GM08714 (cell line): ENCODE results near the gene PPIL4.

Experiments used
- H3K4me3 ChIP-seq: fragments of 200-500 bp; sonication (Bioruptor generic); 2 replicates; pipeline ENCODE4 v1.5.1; 2014; ENCODE audit warnings: mild to moderate bottlenecking, low read length, inconsistent platforms
- ZNF274 ChIP-seq: IDR thresholded peaks from 2 replicates; pipeline ENCODE4 v1.6.1; 2012; ENCODE audit warnings: mild to moderate bottlenecking, low read depth, low read length

Gene PPIL4

DNA sequence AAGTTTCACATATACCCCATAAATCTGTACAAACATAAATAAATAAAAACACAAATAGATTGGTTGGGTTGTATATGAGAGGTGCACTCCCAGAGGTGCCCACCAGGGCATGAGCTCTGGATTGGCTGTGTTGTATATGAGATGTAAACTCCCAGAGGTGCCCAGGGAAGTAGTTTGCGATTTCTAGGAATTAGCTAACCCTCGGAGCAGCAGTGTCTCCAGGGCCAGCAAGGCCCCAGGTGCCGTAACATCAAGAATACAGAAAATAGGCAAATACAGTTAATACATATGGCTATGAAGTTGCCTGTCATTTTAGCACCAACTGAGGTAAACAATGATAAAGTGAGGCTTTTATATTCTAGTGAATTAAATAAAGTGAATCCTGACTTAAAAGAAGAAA is 14.9 kb upstream of the PPIL4 start:
- no peak for TF ChIP-seq ZNF274
- no peak overlapping the region for H3K4me3 ChIP-seq

DNA sequence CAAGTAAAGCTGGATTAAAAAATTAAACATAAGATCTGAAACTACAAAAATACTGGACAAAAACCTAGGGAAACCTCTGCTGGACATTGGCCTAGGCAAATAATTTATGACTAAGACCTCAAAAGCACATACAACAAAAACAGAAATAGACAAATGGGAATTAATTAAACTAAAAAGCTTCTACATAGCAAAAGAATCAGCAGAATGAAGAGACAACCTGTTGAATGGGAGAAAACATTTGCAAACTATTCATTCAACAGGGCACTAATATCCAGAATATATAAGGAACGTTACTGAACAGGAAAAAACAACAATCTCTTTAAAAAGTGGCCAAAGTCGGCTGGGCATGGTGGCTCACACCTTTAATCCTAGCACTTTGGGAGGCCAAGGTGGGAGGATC is 13.5 kb upstream of the PPIL4 start:
- H3K4me3 ChIP-seq = no peak overlapping the region

DNA sequence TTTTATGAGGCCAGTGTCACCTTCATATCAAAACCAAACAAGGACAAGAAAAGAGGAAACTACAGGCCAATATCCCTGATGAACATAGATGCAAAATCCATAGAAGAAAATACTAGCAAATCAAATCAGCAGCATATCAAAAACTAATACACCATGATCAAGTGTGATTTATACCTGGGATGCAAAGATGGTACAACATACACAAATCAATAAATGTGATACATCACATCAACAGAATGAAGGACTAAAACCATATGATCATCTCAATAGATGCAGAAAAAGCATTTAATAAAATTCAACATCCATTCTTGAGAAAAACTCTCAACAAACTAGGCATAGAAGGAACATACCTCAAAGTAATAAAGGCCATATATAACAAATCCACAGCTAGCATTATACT is 12.2 kb upstream of the PPIL4 start:
- no peak for TF ChIP-seq ZNF274
- no peak overlapping the region for H3K4me3 ChIP-seq

More for the DNA sequence above, 13.5 kb upstream of the PPIL4 start:
- no peak for TF ChIP-seq ZNF274

DNA sequence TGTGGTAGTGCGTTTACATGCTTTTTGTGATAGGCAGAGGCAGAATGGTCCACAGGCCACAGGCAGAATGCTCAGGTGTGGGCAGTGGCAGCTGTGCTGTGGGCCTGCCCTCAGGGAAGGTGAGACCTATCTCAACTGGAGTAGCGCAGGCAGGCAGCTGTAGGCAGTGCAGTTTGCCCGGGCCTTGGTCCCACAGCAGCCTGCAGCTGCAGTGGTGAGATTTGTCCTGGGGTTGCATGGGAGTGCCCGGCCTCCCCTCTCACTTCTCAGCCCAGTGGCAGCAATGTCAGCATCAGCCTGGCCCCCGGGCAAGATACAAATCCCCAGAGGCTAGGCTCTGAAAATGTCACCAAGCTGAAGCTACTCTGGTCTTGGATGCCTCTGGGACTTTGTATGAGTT is 6.1 kb upstream of the PPIL4 start:
- no peak overlapping the region for H3K4me3 ChIP-seq
- TF ChIP-seq ZNF274 = no peak

DNA sequence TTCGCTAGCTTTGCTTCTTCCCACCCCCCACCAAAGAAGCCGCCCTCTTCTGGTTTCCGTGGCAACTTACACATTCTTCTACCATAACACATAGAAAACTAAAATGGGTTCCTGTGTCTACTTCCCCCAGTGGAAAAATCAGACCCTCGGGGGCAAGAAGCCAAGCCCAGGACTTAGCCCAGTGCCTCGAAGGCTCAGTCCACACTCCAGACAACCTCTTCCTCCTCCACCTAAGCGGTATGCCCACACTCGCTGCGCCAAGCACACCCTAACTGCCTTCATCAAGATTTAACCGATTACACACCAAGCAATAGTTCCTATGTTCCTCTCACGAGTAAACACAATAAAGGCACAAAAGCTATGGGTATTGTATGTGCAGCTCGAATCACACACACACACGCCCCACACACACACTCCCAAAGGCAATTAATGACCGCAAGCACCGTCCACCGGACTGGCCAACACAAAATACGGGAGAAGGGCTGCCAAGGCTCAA is 537 bp downstream of the PPIL4 start:
- TF ChIP-seq ZNF274 = no peak
- H3K4me3 ChIP-seq = peak overlapping the region; percentile 97

DNA sequence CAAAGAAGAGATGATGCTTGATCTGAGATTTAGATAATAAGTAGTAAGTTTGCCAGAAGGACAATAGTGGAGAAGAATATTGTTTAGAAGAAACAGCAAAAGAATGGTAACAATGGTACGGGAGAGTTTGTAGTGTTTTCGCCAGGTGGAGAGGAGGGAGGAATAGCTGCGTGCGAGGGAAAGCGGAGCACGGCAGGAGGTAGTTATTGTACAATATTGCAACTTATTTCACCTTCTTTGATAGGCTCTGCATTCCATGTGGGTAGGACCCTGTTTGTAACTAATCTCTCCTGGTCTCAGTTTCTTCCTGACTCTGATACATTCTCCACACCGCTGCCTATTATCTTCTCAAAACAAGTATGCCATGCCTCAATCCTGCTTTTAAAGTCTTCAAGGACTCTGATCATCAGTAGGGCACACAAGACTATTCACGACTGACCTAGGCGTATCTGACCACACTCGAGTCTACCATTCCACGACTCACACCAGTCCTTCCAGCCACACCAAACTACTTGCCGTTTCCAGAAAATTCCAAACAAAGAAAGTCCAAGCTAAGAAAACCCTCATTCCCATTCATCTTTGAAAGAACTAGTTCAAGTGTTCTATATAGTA is 1.1 kb downstream of the PPIL4 start:
- no peak for TF ChIP-seq ZNF274
- H3K4me3 ChIP-seq = peak overlapping the region; percentile 97

DNA sequence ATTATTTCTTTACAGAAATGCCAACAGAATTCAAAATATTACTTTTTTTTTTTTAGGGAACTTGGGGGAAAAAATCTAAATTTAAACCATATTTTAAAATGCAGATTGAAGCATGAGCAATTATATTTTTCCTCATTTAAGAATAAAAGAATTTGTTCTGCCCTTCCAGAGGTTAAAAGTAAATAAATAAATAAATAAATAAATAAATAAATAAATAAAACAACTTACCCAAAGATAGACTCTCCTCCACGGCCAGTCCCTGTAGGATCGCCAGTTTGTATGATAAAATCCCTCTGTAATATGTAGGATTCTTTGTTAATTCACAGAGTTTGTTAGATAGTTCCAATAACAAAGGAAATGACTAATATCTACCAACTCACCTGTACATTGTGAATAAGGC is 4.7 kb downstream of the PPIL4 start:
- no peak for TF ChIP-seq ZNF274
- H3K4me3 ChIP-seq = no peak overlapping the region

DNA sequence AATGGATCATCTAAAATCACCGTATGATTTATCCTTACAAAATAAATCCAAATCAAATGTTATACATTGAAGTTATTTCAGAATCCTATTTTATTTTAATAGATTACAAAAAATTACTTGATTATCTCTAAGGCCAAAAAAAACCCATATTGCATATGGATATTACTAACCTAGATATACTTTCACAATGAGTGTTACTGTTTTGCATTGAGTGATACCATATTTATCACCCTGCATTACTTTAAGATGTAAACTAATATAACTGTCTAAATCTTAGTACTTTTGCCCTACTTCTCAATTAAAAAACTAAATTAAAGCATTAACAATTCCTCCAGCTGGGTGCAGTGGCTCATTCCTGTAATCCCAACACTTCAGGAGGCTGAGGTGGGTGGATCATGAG is 11.1 kb downstream of the PPIL4 start:
- no peak for TF ChIP-seq ZNF274
- H3K4me3 ChIP-seq = no peak overlapping the region

DNA sequence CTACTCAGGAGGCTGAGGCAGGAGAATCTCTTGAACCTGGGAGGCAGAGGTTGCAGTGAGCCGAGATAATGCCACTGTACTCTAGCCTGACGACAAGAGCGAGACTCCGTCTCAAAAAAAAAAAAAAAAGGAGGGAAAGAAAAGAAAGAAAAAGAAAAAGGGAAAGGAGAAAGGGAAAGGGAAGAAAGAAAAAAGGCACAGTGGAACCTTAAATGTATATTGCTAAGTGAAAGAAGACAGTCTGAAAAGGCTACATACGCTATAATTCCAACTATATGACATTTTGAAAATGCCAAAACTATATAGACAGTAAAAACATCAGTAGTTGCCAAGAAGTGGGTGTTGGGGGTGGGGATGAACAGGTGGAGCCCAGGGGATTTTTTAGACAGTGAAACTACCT is 16.2 kb downstream of the PPIL4 start:
- no peak for TF ChIP-seq ZNF274
- no peak overlapping the region for H3K4me3 ChIP-seq

DNA sequence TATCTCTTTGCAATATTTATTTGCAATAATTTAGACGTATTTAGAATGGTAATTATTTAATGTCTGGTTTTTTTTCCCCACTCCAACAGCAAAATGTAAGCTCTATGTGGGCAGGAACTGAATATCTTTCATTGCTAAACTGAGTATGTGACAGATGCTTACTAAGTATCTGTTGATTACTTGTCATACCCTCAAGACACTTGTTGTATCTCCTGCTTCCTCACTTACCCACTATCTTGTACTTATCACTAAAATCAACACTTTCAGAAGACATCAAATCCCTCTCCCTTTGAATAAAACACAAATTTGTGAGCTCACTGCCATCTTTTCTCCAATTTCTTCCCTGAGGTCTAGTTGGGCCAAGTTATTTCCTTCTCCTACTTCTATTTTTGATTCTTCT is 30.3 kb downstream of the PPIL4 start:
- no peak for TF ChIP-seq ZNF274
- no peak overlapping the region for H3K4me3 ChIP-seq

DNA sequence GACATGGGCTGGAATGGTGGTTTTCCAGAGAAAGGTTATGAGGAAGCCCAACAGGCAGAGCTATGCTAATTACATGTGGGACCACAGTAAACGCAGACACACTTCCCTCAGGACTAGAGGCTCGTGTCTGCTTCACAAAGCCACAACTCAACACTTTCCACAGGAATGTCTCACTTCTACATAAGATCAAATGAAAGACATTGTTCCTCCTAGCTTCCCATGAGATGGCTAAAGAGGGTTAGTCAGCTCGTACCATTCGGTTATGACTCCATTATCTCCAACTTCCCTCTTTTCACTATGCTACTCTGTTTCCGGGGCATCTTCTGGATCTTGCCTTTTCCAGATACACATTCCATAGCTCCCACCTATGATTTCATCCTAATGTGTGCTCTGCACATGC is 31.9 kb downstream of the PPIL4 start:
- H3K4me3 ChIP-seq = no peak overlapping the region
- no peak for TF ChIP-seq ZNF274

DNA sequence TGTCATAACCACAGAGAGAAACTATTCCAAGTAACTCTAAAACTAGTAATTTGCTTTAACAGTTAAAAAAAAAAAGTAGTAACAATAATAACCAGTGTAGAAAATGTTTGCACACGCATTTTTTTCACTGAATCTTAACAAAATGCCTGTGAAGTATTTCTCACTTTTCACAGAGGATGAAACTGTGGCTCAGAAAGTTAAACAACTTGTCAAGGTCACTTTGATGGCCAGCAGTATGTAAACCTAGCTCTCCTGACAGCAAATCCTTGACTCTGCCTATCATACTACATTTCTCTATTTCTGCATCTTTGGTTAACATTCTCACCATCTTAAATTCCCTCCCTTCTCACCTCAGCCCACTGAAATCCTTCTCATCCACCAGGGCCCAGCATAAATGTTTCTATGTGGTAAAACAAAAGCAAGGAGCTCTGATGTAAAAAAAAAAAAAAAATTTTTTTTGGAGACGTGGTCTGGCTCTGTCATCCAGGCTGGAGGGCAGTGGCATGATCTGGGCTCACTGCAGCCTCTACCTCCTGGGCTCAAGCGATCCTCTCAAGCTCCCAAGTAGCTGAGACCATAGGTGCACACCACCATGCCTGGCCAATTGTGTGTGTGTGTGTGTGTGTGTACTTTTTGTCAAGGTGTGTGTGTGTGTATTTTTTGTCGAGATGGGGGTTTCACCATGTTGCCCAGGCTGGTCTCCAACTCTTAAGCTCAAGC is 34.9 kb downstream of the PPIL4 start:
- no peak overlapping the region for H3K4me3 ChIP-seq
- TF ChIP-seq ZNF274 = no peak

DNA sequence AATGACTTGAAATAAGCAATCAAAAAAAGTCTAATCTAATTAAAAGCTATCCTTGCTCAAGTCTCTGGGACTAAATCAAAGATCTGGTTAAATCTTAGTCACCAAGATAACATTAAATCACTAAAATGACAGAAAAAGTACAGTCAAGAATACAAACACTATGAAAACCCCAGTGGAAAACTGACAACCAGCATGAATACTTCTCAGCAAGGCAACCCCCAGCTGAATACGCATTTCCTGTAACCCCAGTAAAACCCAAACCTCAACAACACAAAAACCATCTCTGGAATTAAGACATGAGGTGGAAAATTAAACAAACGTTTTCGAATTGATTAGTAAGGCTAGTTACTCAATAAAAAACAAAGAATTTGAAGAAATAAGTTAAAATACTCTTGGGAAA is 37.4 kb downstream of the PPIL4 start:
- H3K4me3 ChIP-seq = no peak overlapping the region
- no peak for TF ChIP-seq ZNF274

DNA sequence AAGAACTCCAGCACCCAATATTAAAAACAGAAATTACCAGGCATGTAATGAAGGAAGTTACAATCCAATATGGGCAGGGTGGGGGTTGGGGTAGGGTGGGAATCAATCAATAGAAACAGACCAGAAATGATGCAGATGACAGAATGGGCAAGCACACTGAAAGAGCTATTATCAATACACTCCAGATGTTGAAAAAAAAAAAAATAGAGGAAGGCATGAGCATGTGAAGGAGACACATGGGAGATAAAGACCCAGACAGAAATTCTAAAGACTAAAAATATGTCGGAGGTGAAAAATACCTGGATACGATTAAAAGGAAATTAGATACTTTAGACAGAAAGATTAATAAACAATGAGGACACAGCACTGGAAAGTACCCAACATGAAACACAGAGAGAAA is 42.0 kb downstream of the PPIL4 start:
- no peak overlapping the region for H3K4me3 ChIP-seq
- no peak for TF ChIP-seq ZNF274

DNA sequence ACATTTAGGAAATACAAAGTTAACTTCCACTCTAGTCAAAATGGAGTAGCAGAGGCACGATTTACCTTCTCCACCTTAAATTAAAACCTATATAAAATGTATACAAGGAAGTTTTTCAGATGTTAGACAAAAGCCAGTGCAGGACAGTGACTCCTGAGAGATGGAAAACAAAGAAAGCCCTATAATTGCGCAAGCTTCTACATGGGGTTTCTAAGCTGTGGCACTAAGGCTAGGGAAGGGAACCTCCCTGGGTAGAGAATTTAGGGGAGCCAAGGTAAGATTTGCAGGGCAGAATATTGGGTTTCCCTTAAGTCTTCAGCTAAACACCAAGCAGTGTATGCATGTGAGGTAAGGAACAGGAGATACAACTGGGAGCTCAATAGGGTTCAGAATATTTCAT is 42.6 kb downstream of the PPIL4 start:
- no peak for TF ChIP-seq ZNF274

DNA sequence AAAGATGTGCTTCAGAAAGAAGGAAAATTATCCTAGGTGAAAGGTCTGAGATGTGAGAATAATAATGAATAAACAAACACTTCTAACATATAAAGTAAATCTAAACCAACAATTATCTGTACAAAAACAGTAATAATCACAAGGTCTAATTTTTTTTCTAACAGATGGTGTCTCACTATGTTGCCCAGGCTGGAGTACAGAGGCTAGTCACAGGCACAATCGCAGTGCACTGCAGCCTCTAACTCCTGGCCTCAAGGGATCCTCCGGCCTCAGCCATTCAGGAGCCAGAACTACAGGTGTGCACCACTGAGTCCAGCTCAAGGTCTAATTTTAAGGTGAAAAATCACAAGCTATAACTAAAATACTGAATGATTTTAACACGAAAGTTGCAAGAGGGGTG is 44.1 kb downstream of the PPIL4 start:
- H3K4me3 ChIP-seq = no peak overlapping the region
- no peak for TF ChIP-seq ZNF274

More for the DNA sequence above, 42.6 kb downstream of the PPIL4 start:
- H3K4me3 ChIP-seq = no peak overlapping the region

DNA sequence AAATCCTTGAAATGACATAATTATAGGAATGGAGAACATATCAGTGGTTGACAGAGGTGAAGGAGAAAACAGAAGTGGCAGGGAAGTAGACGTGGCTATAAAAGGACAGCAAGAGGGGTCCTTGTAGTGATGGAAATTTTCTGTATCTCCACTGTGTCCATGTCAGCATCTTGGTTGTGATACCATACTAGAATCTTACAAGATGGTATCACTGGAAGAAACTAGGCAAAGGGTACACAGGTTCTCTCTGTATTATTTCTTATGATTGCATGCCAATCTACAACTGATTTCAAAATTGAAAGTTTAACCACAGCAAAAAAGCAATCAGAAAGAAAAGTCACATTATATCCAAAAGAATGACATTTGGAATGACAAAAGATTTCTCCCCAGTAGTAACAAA is 44.6 kb downstream of the PPIL4 start:
- no peak overlapping the region for H3K4me3 ChIP-seq
- no peak for TF ChIP-seq ZNF274
